Keratinocyte (primary cell): ENCODE measurements around the gene OSBPL1A. TPM values are rescaled to one million over a fixed set of nuclear protein-coding genes. Genes with fewer than 3 reads are reported as not detected.
A peak's percentile ranks its signal among the peaks of the same experiment; 100 is the strongest.

Experiments
- DNase-seq: peaks from one replicate; pipeline ENCODE4 v3.0.0-alpha.2; 2011; ENCODE audit warnings: low read depth, missing footprints, low spot score
- FAIRE-seq: peaks from 2 replicates; lab custom pipeline; 2011; peaks lifted over from hg19 to GRCh38; lab: Jason Lieb, UNC
- H2AFZ ChIP-seq: 2 replicates; pipeline ENCODE4 v1.6.0; 2012; ENCODE audit warnings: low read length, control low read depth, inconsistent platforms; ENCODE audit not compliant: control insufficient read depth
- H3K27ac ChIP-seq: 2 replicates; pipeline ENCODE4 v1.5.1; 2011; ENCODE audit warnings: low read length; ENCODE audit not compliant: control insufficient read depth, insufficient read depth
- H3K27me3 ChIP-seq: 3 replicates; pipeline ENCODE4 v1.6.0; 2011; ENCODE audit warnings: low read length; ENCODE audit not compliant: control insufficient read depth, insufficient read depth; ENCODE audit errors: extremely low read depth
- H3K36me3 ChIP-seq, 2 experiments: 2 replicates in 1 of 2; 3 replicates in 1 of 2; pipeline ENCODE4 v1.5.1; 2011; ENCODE audit warnings: low read length in 2 of 2, mild to moderate bottlenecking in 1 of 2; ENCODE audit not compliant: control insufficient read depth in 2 of 2, insufficient read depth in 2 of 2; ENCODE audit errors: extremely low read depth in 1 of 2
- H3K4me1 ChIP-seq: 3 replicates; pipeline ENCODE4 v1.5.1; 2011; ENCODE audit warnings: low read length; ENCODE audit not compliant: control insufficient read depth, insufficient read depth; ENCODE audit errors: extremely low read depth
- H3K4me2 ChIP-seq: 3 replicates; pipeline ENCODE4 v1.6.0; 2011; ENCODE audit warnings: low read depth, low read length; ENCODE audit not compliant: control insufficient read depth, insufficient read depth; ENCODE audit errors: extremely low read depth
- H3K4me3 ChIP-seq, 3 experiments: fragments of 200-600 bp in 1 of 3; sonication (generic) in 1 of 3; 2 replicates in 2 of 3; 3 replicates in 1 of 3; pipeline ENCODE4 v1.5.1; 2011 to 2016; ENCODE audit warnings: low read length in 3 of 3, mild to moderate bottlenecking in 3 of 3, control low read depth in 2 of 3, inconsistent platforms in 1 of 3, low read depth in 1 of 3, mixed read lengths in 1 of 3, mixed run types in 1 of 3, moderate library complexity in 1 of 3; ENCODE audit not compliant: control insufficient read depth in 2 of 3, insufficient read depth in 2 of 3; ENCODE audit errors: extremely low read depth in 1 of 3
- H3K79me2 ChIP-seq: 2 replicates; pipeline ENCODE4 v1.6.0; 2012; ENCODE audit warnings: low read length; ENCODE audit not compliant: control insufficient read depth, insufficient read depth
- H3K9ac ChIP-seq: 3 replicates; pipeline ENCODE4 v1.6.0; 2011; ENCODE audit warnings: low read length; ENCODE audit not compliant: control insufficient read depth, insufficient read depth; ENCODE audit errors: extremely low read depth
- H3K9me1 ChIP-seq: 3 replicates; pipeline ENCODE4 v1.6.0; 2011; ENCODE audit warnings: low read length; ENCODE audit not compliant: control insufficient read depth, insufficient read depth; ENCODE audit errors: extremely low read depth
- H3K9me3 ChIP-seq: 2 replicates; pipeline ENCODE4 v1.5.1; 2012; ENCODE audit warnings: low read depth, low read length; ENCODE audit not compliant: control insufficient read depth
- H4K20me1 ChIP-seq: 3 replicates; pipeline ENCODE4 v1.6.0; 2011; ENCODE audit warnings: low read length; ENCODE audit not compliant: control insufficient read depth, insufficient read depth; ENCODE audit errors: extremely low read depth
- EZH2 ChIP-seq: IDR thresholded peaks from one replicate; pipeline ENCODE4 v1.6.1; 2012; ENCODE audit warnings: inconsistent platforms, mild to moderate bottlenecking, low read length, moderate library complexity
- dilution Hi-C: fragments of 300-500 bp; cut with MboI; formaldehyde crosslinking; loops from one replicate; pipeline ENCODE4 v1.7.0; 2020; ENCODE audit warnings: low sequenced_read_pairs; ENCODE audit not compliant: extremely low pct_ligation_motif_present
- polyA plus RNA-seq, 5 experiments: library from polyadenylated mRNA; depleted of rRNA in 3 of 5; stranded (reverse) in 3 of 5; stranded (forward) in 1 of 5; unstranded in 1 of 5; fragments of >200 nt; gene quantifications; 1 replicate in 1 of 5; 2 replicates in 3 of 5; 3 replicates in 1 of 5; pipeline versions ENCODE4 v1.2.1 to v1.2.3, GENCODE V29; 2011 to 2012; ENCODE audit warnings: missing spikeins in 2 of 5, low read depth in 1 of 5, low replicate concordance in 1 of 5
- TF ChIP-seq, protein P1 (sequence below), 3 experiments: IDR thresholded peaks in 1 of 3; conservative IDR thresholded peaks in 1 of 3; optimal IDR thresholded peaks in 1 of 3; 2 replicates in 2 of 3; 3 replicates in 1 of 3; pipeline versions ENCODE3 to v1.5.1; 2011; ENCODE audit warnings: low read length in 3 of 3, mild to moderate bottlenecking in 3 of 3, moderate library complexity in 2 of 3, control low read depth in 1 of 3, inconsistent platforms in 1 of 3; ENCODE audit not compliant: insufficient read depth in 2 of 3; ENCODE audit errors: extremely low read depth in 1 of 3

The OSBPL1A gene
- polyA plus RNA-seq, 1 donor (not counting 4 experiments of a cell fraction or from before 2014, with no cell fraction given) = 17.7 TPM

DNA sequence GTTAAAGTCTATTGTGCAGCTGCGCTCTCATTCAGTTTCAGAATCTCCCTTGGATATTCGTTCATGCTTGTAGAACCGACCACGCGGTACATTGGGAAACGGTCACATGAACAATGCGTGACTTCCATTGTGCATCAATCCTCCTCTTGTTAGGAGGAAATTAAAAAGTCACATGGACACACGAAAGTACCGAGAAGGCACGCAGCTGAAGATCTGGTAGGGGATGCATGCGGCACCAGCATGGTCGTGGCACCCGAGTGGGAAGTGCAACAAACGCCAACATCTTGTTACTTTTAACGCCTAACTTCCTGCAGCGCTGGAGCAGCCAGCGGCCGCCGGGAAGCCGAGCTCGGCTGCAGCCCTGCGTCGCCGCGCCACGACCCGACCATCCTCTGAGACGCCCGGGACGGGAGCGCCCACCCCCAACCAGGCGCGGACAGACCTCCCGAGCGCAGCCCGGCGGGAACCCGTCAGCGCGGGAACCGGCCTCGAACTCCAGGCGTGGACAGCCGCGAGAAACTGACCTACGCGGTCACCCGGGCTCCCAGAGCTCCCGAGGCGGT, 412 bp downstream of the OSBPL1A start:
- FAIRE-seq (peak; percentile 75), DNase-seq (no peak)
- no peaks in the 10 kb centered on the region for H3K79me2 ChIP-seq
- peak overlapping the region; percentile 85 for H3K4me2 ChIP-seq
- peak overlapping the region; percentile 99 for H2AFZ ChIP-seq
- H3K4me3 ChIP-seq = peak overlapping the region; percentile 72 to 90 (median 89)
- no peaks in the 10 kb centered on the region for H3K27me3 ChIP-seq
- peak overlapping the region; percentile 80 for H3K27ac ChIP-seq
- dilution Hi-C loops = no loop called here
- H3K9ac ChIP-seq = peak overlapping the region; percentile 84
- H3K4me1 ChIP-seq = peaks cover 26% of the 10 kb centered on the region
- no peak for TF ChIP-seq EZH2
- TF ChIP-seq, protein P1, sequence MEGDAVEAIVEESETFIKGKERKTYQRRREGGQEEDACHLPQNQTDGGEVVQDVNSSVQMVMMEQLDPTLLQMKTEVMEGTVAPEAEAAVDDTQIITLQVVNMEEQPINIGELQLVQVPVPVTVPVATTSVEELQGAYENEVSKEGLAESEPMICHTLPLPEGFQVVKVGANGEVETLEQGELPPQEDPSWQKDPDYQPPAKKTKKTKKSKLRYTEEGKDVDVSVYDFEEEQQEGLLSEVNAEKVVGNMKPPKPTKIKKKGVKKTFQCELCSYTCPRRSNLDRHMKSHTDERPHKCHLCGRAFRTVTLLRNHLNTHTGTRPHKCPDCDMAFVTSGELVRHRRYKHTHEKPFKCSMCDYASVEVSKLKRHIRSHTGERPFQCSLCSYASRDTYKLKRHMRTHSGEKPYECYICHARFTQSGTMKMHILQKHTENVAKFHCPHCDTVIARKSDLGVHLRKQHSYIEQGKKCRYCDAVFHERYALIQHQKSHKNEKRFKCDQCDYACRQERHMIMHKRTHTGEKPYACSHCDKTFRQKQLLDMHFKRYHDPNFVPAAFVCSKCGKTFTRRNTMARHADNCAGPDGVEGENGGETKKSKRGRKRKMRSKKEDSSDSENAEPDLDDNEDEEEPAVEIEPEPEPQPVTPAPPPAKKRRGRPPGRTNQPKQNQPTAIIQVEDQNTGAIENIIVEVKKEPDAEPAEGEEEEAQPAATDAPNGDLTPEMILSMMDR (optimal IDR thresholded peaks at IDR 0.05 in 1 of 3, IDR thresholded peaks at IDR 0.05 in 1 of 3, conservative IDR thresholded peaks at IDR 0.05 in 1 of 3; ENCODE audit: extremely low read depth in 1 of 3, insufficient read depth in 2 of 3, low read length in 3 of 3) = no peak
- no peaks in the 10 kb centered on the region for H4K20me1 ChIP-seq
- H3K9me3 ChIP-seq = no peaks in the 10 kb centered on the region
- no peaks in the 10 kb centered on the region for H3K36me3 ChIP-seq
- H3K9me1 ChIP-seq = no peaks in the 10 kb centered on the region

DNA sequence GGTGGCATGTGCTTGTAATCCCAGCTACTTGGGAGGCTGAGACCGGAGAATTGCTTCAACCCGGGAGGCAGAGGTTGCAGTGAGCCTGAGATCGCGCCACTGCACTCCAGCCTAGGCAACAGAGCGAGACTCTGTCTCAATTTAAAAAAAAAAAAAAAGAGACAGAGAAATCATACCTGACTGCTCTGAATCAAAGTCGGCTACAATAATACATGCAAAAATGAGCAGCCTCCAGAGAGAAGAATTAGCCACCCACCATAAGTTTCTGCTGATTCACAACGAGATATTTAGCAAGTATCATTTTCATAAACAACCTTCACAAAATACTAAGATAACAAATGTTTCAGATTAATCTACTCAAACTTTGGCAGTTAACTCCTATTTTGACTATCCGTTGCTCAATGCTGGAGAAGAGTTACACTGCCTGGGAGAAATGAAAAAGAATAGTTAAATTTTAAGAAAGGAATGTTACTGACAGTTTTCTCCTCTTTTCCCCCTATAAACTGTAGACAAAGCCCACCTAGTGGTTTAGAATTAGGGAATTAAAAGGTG, 1.5 kb downstream of the OSBPL1A start:
- Histone ChIP-seq H4K20me1 (no peaks in the 10 kb centered on the region), H2AFZ (no peak overlapping the region), H3K27me3 (no peaks in the 10 kb centered on the region), H3K4me3 (peak overlapping the region in 1 of 3 experiments; percentile 72), H3K79me2 (no peaks in the 10 kb centered on the region), H3K9me1 (no peaks in the 10 kb centered on the region), H3K4me2 (peak overlapping the region; percentile 85), H3K9ac (no peak overlapping the region), H3K36me3 (no peaks in the 10 kb centered on the region), H3K9me3 (no peaks in the 10 kb centered on the region), H3K4me1 (peaks cover 26% of the 10 kb centered on the region), H3K27ac (no peak overlapping the region)
- FAIRE-seq = no peak
- no peak for DNase-seq
- dilution Hi-C loops = no loop called here
- TF ChIP-seq, protein P1 (optimal IDR thresholded peaks at IDR 0.05 in 1 of 3, IDR thresholded peaks at IDR 0.05 in 1 of 3, conservative IDR thresholded peaks at IDR 0.05 in 1 of 3; ENCODE audit: extremely low read depth in 1 of 3, insufficient read depth in 2 of 3, low read length in 3 of 3) = no peak
